Measurements from ENCODE around the gene LYST. TPM values are rescaled to one million over a fixed set of nuclear protein-coding genes. Genes with fewer than 3 reads are reported as not detected.

The LYST gene
- polyA plus RNA-seq, 3 donors, result 46.3 to 128 (median 67.9) TPM

DNA sequence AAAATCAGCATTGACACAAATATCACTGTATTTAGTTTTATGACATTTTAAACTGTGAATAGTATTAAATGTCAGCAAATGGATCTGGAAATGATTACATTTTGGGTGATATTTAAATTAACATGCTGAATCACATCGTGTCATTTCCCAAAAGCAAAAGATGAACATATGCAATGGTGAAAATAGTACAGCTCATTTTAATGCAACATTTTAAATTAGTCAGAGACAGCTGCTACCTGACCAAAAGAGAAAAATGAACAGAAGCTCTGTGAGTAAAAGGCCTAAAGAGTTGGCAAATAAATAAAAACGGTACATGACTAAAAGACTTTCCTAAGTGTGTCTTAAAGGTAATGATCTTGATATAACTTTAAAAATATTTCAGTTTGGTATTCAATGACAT lies 131.1 kb downstream of the LYST start:
- Mint-ChIP-seq H3K27me3 (ENCODE audit: low read depth in 3 of 3) (no peaks in the 10 kb centered on the region), H3K4me3 (no peak overlapping the region), H3K27ac (no peak overlapping the region), H3K4me1 (no peaks in the 10 kb centered on the region), H3K9me3 (no peaks in the 10 kb centered on the region), H3K36me3 (peaks cover 70 to 77% of the 10 kb centered on the region in 2 donors)
- H3K79me2 ChIP-seq (ENCODE audit: insufficient read depth, low read length), result peaks cover 43% of the 10 kb centered on the region
- H3K36me3 ChIP-seq (replicated peaks in 1 of 2; ENCODE audit: control insufficient read depth in 1 of 2, insufficient read depth in 2 of 2, low read length in 2 of 2), result peaks cover 94 to 96% of the 10 kb centered on the region in 2 donors
- WGBS (ENCODE audit: insufficient coverage), result no CpG with 5 or more reads among the region's 2 CpGs
- no peaks in the 10 kb centered on the region for H3K4me1 ChIP-seq (ENCODE audit: control insufficient read depth in 1 of 2, insufficient read depth in 2 of 2, low read length in 2 of 2)
- no peaks in the 10 kb centered on the region for H3K9me3 ChIP-seq (replicated peaks in 1 of 2; ENCODE audit: control insufficient read depth in 1 of 2, insufficient read depth in 1 of 2, low read length in 2 of 2)
- H3K4me3 ChIP-seq (replicated peaks in 1 of 3; ENCODE audit: low read depth in 2 of 3, low read length in 3 of 3), result no peak overlapping the region
- TF ChIP-seq, protein P1, sequence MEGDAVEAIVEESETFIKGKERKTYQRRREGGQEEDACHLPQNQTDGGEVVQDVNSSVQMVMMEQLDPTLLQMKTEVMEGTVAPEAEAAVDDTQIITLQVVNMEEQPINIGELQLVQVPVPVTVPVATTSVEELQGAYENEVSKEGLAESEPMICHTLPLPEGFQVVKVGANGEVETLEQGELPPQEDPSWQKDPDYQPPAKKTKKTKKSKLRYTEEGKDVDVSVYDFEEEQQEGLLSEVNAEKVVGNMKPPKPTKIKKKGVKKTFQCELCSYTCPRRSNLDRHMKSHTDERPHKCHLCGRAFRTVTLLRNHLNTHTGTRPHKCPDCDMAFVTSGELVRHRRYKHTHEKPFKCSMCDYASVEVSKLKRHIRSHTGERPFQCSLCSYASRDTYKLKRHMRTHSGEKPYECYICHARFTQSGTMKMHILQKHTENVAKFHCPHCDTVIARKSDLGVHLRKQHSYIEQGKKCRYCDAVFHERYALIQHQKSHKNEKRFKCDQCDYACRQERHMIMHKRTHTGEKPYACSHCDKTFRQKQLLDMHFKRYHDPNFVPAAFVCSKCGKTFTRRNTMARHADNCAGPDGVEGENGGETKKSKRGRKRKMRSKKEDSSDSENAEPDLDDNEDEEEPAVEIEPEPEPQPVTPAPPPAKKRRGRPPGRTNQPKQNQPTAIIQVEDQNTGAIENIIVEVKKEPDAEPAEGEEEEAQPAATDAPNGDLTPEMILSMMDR (IDR thresholded peaks at IDR 0.05), result no peak
- no peak for DNase-seq
- H3K27ac ChIP-seq (ENCODE audit: low read depth in 1 of 2, low read length in 2 of 2), result no peak overlapping the region
- no peaks in the 10 kb centered on the region for H3K27me3 ChIP-seq (ENCODE audit: control insufficient read depth in 2 of 2, insufficient read depth in 2 of 2, low read length in 2 of 2)
- peaks cover 92% of the 10 kb centered on the region for H4K20me1 ChIP-seq (ENCODE audit: insufficient read depth, low read length)
- no peak overlapping the region for H2AFZ ChIP-seq (ENCODE audit: insufficient read depth, low read depth, low read length, poor library complexity, severe bottlenecking)
- no peak overlapping the region for H3K9ac ChIP-seq (ENCODE audit: insufficient read depth, low read length, poor library complexity, severe bottlenecking)
- H3K4me2 ChIP-seq (replicated peaks; ENCODE audit: extremely low read depth, low read length, poor library complexity, severe bottlenecking), result no peak overlapping the region
- intact Hi-C loops (cut with micrococcal nuclease), result no loop called here

DNA sequence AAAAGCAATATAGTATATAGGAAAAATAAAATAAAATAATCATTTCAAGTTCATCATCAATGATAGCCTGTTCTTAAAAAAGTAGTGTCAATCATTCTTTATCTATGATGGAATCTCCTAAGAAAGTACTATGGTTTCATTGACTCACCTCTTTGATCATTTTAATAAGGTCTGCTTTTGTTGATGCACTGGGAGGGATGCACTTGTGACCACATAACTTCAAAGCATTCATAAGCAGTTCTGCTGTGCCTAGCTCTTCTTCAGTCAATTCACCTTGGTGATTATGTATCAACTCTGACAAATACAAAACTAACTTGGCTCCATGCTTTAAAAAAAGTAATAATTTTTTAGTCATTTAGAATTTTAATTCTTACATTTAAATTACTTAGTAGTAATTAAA lies 132.4 kb downstream of the LYST start:
- DNase-seq, result no peak
- Histone ChIP-seq H3K4me1 (ENCODE audit: control insufficient read depth in 1 of 2, insufficient read depth in 2 of 2, low read length in 2 of 2) (no peaks in the 10 kb centered on the region), H3K79me2 (ENCODE audit: insufficient read depth, low read length) (peaks cover 37% of the 10 kb centered on the region), H2AFZ (ENCODE audit: insufficient read depth, low read depth, low read length, poor library complexity, severe bottlenecking) (no peak overlapping the region), H3K9me3 (replicated peaks in 1 of 2; ENCODE audit: control insufficient read depth in 1 of 2, insufficient read depth in 1 of 2, low read length in 2 of 2) (no peaks in the 10 kb centered on the region), H3K9ac (ENCODE audit: insufficient read depth, low read length, poor library complexity, severe bottlenecking) (no peak overlapping the region), H3K27ac (ENCODE audit: low read depth in 1 of 2, low read length in 2 of 2) (no peak overlapping the region), H3K36me3 (replicated peaks in 1 of 2; ENCODE audit: control insufficient read depth in 1 of 2, insufficient read depth in 2 of 2, low read length in 2 of 2) (peaks cover 94 to 96% of the 10 kb centered on the region in 2 donors), H3K4me3 (replicated peaks in 1 of 3; ENCODE audit: low read depth in 2 of 3, low read length in 3 of 3) (no peak overlapping the region), H3K4me2 (replicated peaks; ENCODE audit: extremely low read depth, low read length, poor library complexity, severe bottlenecking) (no peak overlapping the region), H3K27me3 (ENCODE audit: control insufficient read depth in 2 of 2, insufficient read depth in 2 of 2, low read length in 2 of 2) (no peaks in the 10 kb centered on the region), H4K20me1 (ENCODE audit: insufficient read depth, low read length) (peaks cover 90% of the 10 kb centered on the region)
- TF ChIP-seq, protein P1 (IDR thresholded peaks at IDR 0.05), result no peak
- peaks cover 63 to 72% of the 10 kb centered on the region in 2 donors for H3K36me3 Mint-ChIP-seq
- no peak overlapping the region for H3K4me3 Mint-ChIP-seq
- H3K27ac Mint-ChIP-seq, result no peak overlapping the region
- H3K9me3 Mint-ChIP-seq, result no peaks in the 10 kb centered on the region
- intact Hi-C loops (cut with micrococcal nuclease), result no loop called here
- H3K4me1 Mint-ChIP-seq, result no peaks in the 10 kb centered on the region
- no peaks in the 10 kb centered on the region for H3K27me3 Mint-ChIP-seq (ENCODE audit: low read depth in 3 of 3)

Measured in CD14-positive monocyte (primary cell).